PC-3 (cell line): ENCODE measurements around the gene WNT10A. TPM values are rescaled to one million over a fixed set of nuclear protein-coding genes. Genes with fewer than 3 reads are reported as not detected.

Experiments used
- ATAC-seq: fragments of 200-7000 bp; cut with Tn5 transposase; 2 replicates; pipeline ENCODE4 v1.9.1; 2020; ENCODE audit warnings: mild to moderate bottlenecking, moderate library complexity
- BruUV-seq: library from RNA; stranded (reverse); fragments of 400-500 nt; replicated peaks from 2 replicates; lab custom pipeline; 2021; lab: Mats Ljungman, UMichigan
- CTCF ChIA-PET: fragments of 300-600 bp; sonication (Branson Sonifier 250); formaldehyde crosslinking; loops from one replicate; lab custom pipeline; 2022; ENCODE audit warnings: antibody characterized with exemption; lab: Charles Lee
- POLR2A ChIA-PET: fragments of 300-600 bp; sonication (Branson Sonifier 250); formaldehyde crosslinking; loops from one replicate; lab custom pipeline; 2022; ENCODE audit warnings: antibody characterized with exemption; ENCODE audit not compliant: unreplicated experiment; lab: Charles Lee
- DNase-seq: peaks from one replicate; pipeline ENCODE4 v3.0.0-alpha.2; 2015
- H2AFZ ChIP-seq: fragments of 300-600 bp; sonication (generic); 2 replicates; pipeline ENCODE4 v1.6.0; 2016; ENCODE audit warnings: antibody characterized with exemption, low read length
- H3F3A ChIP-seq: fragments of 300-600 bp; sonication (generic); one replicate; pipeline ENCODE4 v1.6.0; 2017; ENCODE audit warnings: antibody characterized with exemption, low read length, control low read depth, mild to moderate bottlenecking; ENCODE audit not compliant: unreplicated experiment
- H3K27ac ChIP-seq: fragments of 300-600 bp; sonication (generic); 2 replicates; pipeline ENCODE4 v1.5.1; 2016; ENCODE audit warnings: mild to moderate bottlenecking, low read length
- H3K27me3 ChIP-seq: fragments of 300-600 bp; sonication (generic); 2 replicates; pipeline ENCODE4 v1.6.1; 2016; ENCODE audit warnings: low read length, mixed read lengths
- H3K36me3 ChIP-seq: fragments of 300-600 bp; sonication (generic); 2 replicates; pipeline ENCODE4 v1.6.1; 2016; ENCODE audit warnings: low read depth, mixed run types, low read length, mixed read lengths
- H3K4me1 ChIP-seq: fragments of 300-600 bp; sonication (generic); 2 replicates; pipeline ENCODE4 v1.5.1; 2016; ENCODE audit warnings: low read length; ENCODE audit not compliant: insufficient read depth
- H3K4me2 ChIP-seq: fragments of 300-600 bp; sonication (generic); 2 replicates; pipeline ENCODE4 v1.6.0; 2016; ENCODE audit warnings: low read length
- H3K4me3 ChIP-seq: fragments of 300-600 bp; sonication (generic); 2 replicates; pipeline ENCODE4 v1.5.1; 2016; ENCODE audit warnings: mild to moderate bottlenecking, low read length, mixed read lengths
- H3K79me2 ChIP-seq: fragments of 300-600 bp; sonication (generic); 2 replicates; pipeline ENCODE4 v1.6.1; 2017; ENCODE audit warnings: low read length, mixed read lengths
- H3K9ac ChIP-seq: fragments of 300-600 bp; sonication (generic); 2 replicates; pipeline ENCODE4 v1.6.0; 2016; ENCODE audit warnings: mild to moderate bottlenecking, low read length
- H3K9me2 ChIP-seq: fragments of 300-600 bp; sonication (generic); replicated peaks from 2 replicates; pipeline ENCODE4 v1.6.1; 2016; ENCODE audit warnings: mixed run types, low read length, mixed read lengths
- H3K9me3 ChIP-seq: fragments of 300-600 bp; sonication (generic); 2 replicates; pipeline ENCODE4 v1.6.1; 2016; ENCODE audit warnings: low read length, mixed read lengths
- H4K20me1 ChIP-seq: fragments of 300-600 bp; sonication (generic); 2 replicates; pipeline ENCODE4 v1.6.1; 2016; ENCODE audit warnings: low read length, mixed read lengths
- EZH2 ChIP-seq: fragments of 300-600 bp; sonication (generic); IDR thresholded peaks from one replicate; pipeline ENCODE4 v1.6.1; 2017; ENCODE audit warnings: antibody characterized with exemption, mild to moderate bottlenecking, low read length; ENCODE audit not compliant: unreplicated experiment
- EZH2phosphoT487 ChIP-seq: fragments of 300-600 bp; sonication (generic); IDR thresholded peaks from 2 replicates; pipeline ENCODE4 v1.6.1; 2018; ENCODE audit warnings: mild to moderate bottlenecking, antibody characterized with exemption, low read length, borderline replicate concordance
- intact Hi-C: fragments of 100-400 bp; cut with micrococcal nuclease; formaldehyde crosslinking; loops from 2 replicates; pipeline ENCODE4 v1.9.0; 2023
- total RNA-seq: library from RNA; depleted of rRNA; stranded (reverse); fragments of >200 nt; gene quantifications from 2 replicates; pipeline ENCODE4 v1.2.3, GENCODE V29; 2014
- TF ChIP-seq, protein P1 (sequence below): fragments of 300-600 bp; sonication (generic); conservative IDR thresholded peaks from 2 replicates; pipeline ENCODE4 v1.5.1; 2017; ENCODE audit warnings: antibody characterized with exemption, low read depth, mild to moderate bottlenecking, low read length

Gene WNT10A
- total RNA-seq, 1 experiment from 2014 or later = 0.40 TPM

DNA sequence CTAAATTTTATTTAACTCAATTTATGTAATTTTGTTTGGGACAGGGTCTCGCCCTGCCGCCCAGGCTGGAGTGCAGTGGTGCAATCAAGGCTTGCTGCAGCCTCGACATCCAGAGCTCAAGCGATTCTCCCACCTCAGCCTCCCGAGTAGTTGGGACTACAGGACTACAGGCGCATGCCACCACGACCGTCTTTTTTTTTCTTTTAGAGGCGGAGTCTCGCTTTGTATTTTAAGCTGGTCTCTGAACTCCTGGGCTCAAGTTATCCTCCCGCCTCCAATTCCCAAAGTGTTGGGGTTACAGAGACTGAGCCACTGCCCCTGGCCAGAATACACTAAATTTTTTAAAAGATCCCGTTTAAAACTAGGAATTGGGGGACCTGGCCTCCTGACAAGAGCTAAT lies 18.5 kb downstream of the WNT10A start:
- Histone ChIP-seq H3K9ac (no peak overlapping the region), H3K4me2 (no peak overlapping the region), H3K27me3 (no peaks in the 10 kb centered on the region), H3K4me1 (peaks cover 39% of the 10 kb centered on the region), H2AFZ (no peak overlapping the region), H3K9me2 (no peaks in the 10 kb centered on the region), H3K4me3 (no peak overlapping the region), H3K79me2 (no peaks in the 10 kb centered on the region), H3K36me3 (no peaks in the 10 kb centered on the region), H3K27ac (no peak overlapping the region), H4K20me1 (no peaks in the 10 kb centered on the region), H3K9me3 (no peaks in the 10 kb centered on the region), H3F3A (no peaks in the 10 kb centered on the region)
- TF ChIP-seq EZH2phosphoT487 = no peak
- no peak for TF ChIP-seq EZH2
- TF ChIP-seq, protein P1, sequence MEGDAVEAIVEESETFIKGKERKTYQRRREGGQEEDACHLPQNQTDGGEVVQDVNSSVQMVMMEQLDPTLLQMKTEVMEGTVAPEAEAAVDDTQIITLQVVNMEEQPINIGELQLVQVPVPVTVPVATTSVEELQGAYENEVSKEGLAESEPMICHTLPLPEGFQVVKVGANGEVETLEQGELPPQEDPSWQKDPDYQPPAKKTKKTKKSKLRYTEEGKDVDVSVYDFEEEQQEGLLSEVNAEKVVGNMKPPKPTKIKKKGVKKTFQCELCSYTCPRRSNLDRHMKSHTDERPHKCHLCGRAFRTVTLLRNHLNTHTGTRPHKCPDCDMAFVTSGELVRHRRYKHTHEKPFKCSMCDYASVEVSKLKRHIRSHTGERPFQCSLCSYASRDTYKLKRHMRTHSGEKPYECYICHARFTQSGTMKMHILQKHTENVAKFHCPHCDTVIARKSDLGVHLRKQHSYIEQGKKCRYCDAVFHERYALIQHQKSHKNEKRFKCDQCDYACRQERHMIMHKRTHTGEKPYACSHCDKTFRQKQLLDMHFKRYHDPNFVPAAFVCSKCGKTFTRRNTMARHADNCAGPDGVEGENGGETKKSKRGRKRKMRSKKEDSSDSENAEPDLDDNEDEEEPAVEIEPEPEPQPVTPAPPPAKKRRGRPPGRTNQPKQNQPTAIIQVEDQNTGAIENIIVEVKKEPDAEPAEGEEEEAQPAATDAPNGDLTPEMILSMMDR = no peak
- CTCF ChIA-PET = interaction anchor here (0.6 to 0.7 kb wide), 2 partner anchors 23 to 47 kb away, joined by 3 to 5 read pairs; no protein-coding TSS in a partner anchor
- ATAC-seq = no peak
- no peak for DNase-seq
- intact Hi-C loops = loop anchor here (2.0 kb wide), 1 partner anchor 46 kb away; no protein-coding TSS in a partner anchor
- BruUV-seq = no TSS peak
- POLR2A ChIA-PET = no interaction called here

DNA sequence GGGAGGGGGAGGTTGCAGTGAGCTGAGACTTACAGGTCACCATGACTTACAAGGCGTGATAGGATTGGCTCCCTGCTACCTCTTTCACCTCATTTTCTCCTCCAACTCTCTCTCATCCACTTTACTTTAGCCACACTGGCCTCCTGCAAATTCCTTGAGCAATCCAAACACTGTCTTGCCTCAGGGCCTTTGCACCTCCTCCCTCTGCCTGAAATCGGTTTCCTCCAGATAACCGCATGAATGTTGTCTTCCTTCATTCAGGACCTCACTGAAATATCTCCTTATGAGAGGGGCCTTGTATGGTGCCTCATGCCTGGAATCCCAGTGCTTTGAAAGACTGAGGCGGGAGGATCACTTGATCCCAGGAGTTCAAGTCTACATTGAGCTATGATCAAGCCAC lies 21.8 kb downstream of the WNT10A start:
- Histone ChIP-seq H3K9me3 (no peaks in the 10 kb centered on the region), H3K4me2 (no peak overlapping the region), H4K20me1 (no peaks in the 10 kb centered on the region), H2AFZ (no peak overlapping the region), H3K9me2 (no peaks in the 10 kb centered on the region), H3K27me3 (no peaks in the 10 kb centered on the region), H3K27ac (no peak overlapping the region), H3K79me2 (no peaks in the 10 kb centered on the region), H3K9ac (no peak overlapping the region), H3K4me1 (peaks cover 6% of the 10 kb centered on the region; the same call in 1 of the 2 replicates), H3F3A (no peaks in the 10 kb centered on the region), H3K4me3 (no peak overlapping the region), H3K36me3 (no peaks in the 10 kb centered on the region)
- BruUV-seq = no TSS peak
- TF ChIP-seq, protein P1 = no peak
- TF ChIP-seq EZH2phosphoT487 = no peak
- TF ChIP-seq EZH2 = no peak
- ChIA-PET CTCF (no interaction called here), POLR2A (interaction anchor here (0.7 kb wide), 1 partner anchor 1529 kb away, joined by 5 read pairs; no protein-coding TSS in a partner anchor)
- intact Hi-C loops = no loop called here
- ATAC-seq (no peak), DNase-seq (no peak)

DNA sequence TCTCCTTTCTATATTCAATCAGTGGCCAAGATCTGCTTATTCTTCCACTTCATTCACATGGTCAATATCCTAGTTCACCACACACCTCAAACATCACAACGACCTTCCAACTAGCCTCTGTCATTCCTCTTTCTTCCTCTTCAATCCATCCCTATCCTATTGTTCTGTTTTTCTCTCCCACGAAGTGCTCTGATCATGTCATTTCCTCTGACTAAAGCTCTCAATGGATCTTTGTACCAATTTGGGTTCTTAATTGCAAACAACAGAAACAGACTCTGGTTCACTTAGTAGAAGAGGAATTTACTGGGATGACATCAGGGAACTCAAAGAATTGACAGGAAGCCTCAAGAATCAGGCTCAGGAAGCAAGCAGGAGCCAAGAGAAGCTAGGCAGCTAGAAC lies 23.5 kb downstream of the WNT10A start:
- CTCF ChIA-PET = interaction anchor here (0.8 kb wide), 1 partner anchor 12 kb away, joined by 4 read pairs; no protein-coding TSS in a partner anchor

More for the DNA sequence above, 23.5 kb downstream of the WNT10A start:
- DNase-seq (no peak), ATAC-seq (no peak)
- Histone ChIP-seq H3K27me3 (no peaks in the 10 kb centered on the region), H3K27ac (no peak overlapping the region), H3K9ac (no peak overlapping the region), H3K4me2 (no peak overlapping the region), H3K9me3 (no peaks in the 10 kb centered on the region), H3K36me3 (no peaks in the 10 kb centered on the region), H3K79me2 (no peaks in the 10 kb centered on the region), H2AFZ (no peak overlapping the region), H4K20me1 (no peaks in the 10 kb centered on the region), H3F3A (no peaks in the 10 kb centered on the region), H3K4me3 (no peak overlapping the region), H3K4me1 (no peaks in the 10 kb centered on the region), H3K9me2 (no peaks in the 10 kb centered on the region)
- intact Hi-C loops = no loop called here
- POLR2A ChIA-PET = no interaction called here
- no TSS peak for BruUV-seq
- TF ChIP-seq EZH2phosphoT487 (no peak), EZH2 (no peak)
- TF ChIP-seq, protein P1 = no peak
